Stimulated activated CD4-positive, alpha-beta T cell treated with anti-CD3 and anti-CD28 coated beads, Interleukin-12 subunit alpha, Interleukin-12 subunit beta, amount 100 ng/mL, for 24 hours (primary cell): ENCODE measurements around the gene LMOD1.
"Not testable (repeated sequence)": the region's sequence is repeated elsewhere in the genome, so short reads cannot be mapped to it uniquely, and the experiment has no call there.

Experiments
- DNase-seq, 2 experiments: peaks; one replicate each; pipeline ENCODE4 v3.0.0-alpha.2; 2020; ENCODE audit warnings: low read depth in 2 of 2

The LMOD1 gene

DNA sequence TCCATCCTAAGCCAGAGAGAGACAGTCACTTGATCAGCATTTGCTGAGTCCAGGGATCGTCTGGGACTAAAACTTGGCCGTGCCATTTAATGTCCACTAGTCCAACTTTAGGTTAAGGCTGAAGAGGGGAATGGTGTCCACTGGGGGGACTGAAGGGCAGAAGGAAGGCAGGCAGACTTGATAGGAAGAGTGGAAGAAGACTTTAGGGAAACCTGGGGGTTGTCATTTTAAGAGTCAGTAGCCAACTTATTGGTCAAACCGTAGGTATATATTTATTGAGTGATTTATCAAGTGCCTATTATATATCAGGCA, 1.3 kb upstream of the LMOD1 start:
- DNase-seq: no peak

DNA sequence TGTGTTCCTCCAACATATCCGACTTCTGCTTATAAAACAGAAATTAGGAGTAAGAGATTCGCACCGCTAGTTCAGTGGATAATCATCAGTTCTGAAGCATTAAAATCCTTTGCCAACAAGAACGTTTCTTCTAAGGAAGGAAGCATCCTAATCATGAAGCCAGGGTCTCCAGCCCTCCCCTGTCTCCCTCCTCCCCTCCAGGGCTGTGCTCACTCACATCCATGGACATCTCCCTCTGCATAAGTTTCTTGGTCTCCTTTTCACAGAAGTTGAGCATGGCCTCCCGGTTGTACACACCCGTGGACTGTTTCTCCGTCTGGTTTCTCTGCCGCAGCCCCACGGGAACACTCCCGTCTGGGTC, 505 bp downstream of the LMOD1 start:
- DNase-seq: no peak

DNA sequence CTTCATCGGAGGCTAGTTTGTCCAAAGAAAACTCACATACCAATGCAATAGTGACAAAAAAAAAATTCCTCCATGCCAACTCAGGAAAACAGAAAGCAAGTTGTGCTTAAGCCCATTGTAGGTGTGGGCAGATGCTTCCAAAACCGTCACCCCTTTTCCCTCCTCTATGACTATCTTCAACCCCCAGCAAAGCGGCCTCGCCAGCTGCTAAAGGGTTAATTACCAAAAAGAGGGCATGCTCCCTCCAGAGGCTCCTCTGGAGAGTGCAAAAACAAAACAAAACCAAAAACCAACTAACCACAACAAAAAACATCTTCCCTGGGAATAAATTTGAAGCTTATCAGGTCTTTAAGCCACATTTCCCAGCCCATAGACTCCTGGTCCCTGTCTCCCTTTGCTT, 1.2 kb downstream of the LMOD1 start:
- DNase-seq: no peak

DNA sequence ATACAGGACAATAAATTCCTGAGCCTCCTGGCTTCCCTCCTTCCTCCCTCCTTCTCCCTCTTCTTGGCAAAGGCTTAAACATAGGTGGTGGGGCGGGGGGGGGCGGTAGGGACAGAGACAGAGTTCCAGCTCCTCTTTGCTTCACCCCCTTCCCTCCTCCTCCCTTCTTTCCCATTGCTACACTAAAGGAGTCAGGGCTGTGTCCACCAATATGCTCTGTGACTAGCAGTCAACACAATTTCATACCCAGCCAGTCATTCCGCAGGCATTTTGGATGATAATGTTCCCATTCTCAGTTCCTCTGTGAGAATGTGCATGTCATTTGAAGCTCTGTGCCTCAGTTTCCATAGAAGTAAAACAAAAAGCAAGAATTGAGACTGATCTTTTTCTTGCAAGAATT, 1.7 kb downstream of the LMOD1 start:
- no peak for DNase-seq

DNA sequence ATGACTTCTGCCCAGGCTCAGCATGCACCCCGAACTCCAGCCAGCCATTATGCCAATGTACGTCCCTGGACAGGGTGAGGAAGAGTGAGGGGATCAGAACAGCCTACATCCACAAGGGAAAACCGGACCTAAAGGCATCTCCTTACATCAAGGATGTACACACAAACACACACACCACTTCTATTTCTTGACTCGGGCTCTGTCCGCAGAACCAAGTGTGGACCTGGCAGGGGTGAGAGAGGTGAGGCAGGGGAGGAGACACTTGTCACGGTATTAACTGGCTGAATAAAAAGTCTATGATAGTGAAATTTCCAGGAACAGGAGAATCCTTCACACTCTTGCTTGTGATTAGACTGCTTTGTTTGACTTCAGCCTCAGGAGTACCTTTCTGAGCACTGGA, 2.3 kb downstream of the LMOD1 start:
- DNase-seq: no peak

DNA sequence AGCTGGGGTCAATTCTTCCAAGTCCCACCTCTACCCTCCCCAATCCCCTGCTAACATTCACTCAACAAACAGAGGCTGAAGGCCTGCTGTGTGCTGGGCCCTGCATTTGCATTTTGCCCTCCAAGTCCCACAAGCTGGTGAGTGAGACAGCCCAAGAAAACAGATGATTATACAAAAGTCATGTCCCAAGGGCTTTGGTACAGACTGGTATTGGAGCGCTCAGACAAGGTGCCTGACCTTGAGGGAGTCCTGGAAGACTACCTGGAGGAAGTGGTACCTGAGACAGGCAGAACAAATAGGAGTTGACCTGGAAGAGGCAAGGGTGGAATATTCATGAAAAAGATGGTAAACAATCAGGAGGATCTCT, 4.2 kb downstream of the LMOD1 start:
- no peak for DNase-seq

DNA sequence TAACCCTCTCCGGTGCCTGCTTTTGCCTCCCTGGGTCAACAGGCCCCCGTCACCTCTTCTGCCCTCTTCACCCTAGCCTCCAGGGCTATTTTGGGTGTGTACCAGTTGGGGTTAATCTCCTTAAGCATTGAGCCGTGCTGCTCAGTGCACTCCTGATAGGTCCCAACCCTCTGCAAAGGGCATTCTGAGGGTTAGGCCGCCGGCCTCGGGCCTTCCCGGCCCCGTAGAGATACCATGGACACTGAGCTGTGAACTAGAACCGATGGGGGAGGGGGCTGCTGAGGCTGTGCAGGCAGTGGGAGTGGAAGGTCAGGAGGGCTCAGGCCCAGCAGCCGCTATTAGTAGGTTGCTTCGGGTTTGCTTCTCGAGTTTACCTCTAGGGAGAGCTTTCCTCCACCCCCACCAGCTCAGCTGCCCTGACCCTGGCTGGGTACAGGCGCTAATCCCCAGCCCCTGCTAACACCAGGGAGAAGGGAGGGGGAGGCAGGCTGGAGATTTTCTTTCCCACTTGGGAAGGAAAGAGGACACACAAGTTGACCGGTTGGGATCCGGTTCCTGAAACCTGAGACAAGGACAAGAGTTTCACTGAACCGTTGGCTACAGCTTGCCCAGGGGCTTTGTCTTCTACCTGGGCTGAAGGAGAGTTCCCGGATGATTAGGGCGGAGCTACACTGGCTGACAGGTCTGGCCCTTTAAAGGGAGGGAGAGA, 4.8 kb downstream of the LMOD1 start:
- DNase-seq: no peak

DNA sequence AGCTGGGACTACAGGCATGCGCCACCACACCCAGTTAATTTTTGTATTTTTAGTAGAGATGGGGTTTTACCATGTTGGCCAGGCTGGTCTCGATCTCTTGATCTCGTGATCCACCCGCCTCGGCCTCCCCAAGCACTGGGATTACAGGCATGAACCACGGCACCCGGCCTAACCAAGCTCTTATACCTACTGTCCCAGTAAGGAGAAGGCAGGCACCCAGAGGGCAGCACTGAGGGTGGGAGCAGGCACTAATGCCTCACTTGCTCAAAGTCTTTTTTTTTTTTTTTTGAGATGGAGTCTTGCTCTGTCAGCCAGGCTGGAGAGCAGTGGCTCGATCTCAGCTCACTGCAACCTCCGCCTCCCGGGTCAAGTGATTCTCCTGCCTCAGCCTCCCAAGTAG, 6.0 kb downstream of the LMOD1 start:
- not testable (repeated sequence) for DNase-seq

DNA sequence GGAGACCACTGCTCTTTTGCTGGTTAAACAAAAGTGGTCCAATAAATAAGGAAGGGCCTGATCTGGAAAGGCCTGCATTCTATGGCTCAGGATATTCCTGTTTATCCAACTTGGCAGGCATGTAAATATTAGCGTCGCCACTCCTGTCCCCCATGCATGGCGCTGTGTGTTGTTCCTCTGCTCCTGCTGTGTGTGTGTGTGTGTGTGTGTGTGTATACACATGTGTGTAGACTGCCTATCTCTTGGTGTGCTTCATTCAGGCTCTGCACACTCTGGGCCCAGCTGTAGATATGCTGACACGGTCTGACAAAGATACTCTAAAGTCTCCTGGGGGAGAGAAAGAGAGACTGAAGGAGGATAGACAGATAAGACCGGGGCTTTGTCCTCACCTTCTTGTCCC, 6.8 kb downstream of the LMOD1 start:
- DNase-seq: no peak

DNA sequence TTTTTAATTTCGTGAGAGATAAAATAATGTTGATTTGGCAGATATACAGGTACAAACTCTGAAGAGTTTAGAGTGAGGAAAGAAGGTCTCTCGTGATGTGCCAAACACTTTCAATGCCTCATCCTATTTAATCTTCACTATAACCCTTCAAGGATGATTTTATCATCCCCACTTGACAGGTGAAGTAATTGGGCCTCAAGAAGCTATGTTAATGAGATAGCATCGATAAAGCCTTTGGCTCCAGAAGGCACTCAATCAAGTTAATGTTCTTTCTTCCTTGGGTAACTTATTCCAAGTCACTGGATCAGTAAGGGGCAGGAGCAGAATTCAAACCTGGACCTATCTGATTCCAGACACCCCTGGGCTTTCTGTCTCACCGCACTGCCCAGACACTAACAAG, 7.2 kb downstream of the LMOD1 start:
- DNase-seq: no peak

DNA sequence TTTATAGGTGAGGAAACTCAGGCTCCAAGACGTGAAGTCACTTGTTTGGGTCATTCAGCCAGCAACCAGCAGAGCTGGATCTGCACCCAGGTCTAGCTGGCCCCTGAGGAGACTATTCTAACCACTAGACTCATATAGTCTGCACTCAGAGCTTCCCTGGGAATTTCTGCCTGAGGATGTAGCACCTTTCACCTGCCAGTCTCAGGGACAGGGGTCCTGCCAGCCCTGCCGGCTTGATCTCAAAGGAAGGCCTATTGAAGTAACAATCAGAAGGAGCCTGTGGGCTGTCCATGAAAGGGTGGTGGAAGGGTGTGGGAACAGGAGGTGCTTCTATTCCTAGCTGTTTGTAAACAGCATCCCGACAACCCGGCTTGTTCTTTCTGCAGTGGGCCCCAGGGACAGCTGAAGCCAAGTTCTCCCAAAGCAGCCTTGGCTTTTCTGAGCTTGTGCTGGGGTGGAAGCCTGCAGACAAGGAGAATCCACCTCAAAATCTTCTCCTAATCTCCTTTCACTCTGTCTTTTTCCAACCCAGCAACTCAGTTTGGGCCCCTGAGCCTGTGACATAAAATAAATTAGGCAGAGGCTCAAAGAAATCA, 7.8 kb downstream of the LMOD1 start:
- no peak for DNase-seq

DNA sequence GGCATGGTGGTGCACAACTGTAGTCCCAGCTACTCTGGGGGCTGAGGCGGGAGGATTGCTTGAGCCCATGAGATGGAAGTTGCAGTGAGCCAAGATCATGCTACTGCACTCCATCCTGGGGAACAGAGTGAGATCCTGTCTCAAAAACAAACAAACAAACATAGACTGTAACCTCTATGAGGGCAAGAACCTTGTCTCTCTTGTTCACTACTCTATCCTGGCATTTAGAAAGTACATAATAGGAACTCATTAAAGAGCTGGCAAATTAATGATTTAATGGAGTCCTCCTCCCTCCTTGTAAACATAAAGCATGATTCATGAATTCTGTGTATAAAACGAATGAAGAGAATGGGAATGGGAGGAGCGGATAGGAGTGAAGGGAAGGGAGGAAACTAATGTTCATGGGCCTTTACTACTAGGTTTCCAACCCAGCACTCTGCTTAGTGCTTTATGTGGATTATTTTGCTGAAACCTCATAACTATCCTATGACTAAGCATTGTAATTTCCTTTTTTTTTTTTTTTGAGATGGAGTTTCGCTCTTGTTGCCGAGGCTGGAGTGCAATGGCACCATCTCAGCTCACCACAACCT, 8.6 kb downstream of the LMOD1 start:
- DNase-seq: no peak

DNA sequence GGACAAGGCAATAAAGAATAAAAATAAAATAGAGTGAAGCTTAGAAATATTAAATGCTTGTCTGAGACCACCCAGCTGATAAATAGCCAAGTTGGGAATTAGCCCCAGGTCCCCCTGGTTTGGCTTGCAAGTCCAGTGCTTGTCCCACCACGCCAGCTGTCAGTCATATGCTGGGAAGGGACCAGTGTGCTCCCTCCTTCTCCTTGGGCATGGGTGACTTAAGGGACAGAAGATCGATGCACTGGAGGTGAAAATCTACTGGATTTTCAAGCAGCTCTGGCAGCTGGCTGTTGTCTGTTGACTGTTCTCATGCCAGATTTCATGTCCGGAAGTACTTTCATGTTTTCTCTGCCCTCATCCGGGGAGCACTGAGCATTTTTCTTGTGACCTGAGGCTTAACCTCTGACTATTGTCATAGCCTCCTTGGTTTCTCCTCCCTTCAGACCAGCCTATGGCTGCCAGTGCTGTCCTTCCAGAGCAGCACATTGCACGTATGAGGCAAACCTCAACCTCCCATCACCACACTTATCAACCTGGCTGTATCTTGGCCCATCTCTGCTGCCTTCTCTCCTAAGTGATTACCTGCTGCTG, 12.4 kb downstream of the LMOD1 start:
- DNase-seq: no peak

DNA sequence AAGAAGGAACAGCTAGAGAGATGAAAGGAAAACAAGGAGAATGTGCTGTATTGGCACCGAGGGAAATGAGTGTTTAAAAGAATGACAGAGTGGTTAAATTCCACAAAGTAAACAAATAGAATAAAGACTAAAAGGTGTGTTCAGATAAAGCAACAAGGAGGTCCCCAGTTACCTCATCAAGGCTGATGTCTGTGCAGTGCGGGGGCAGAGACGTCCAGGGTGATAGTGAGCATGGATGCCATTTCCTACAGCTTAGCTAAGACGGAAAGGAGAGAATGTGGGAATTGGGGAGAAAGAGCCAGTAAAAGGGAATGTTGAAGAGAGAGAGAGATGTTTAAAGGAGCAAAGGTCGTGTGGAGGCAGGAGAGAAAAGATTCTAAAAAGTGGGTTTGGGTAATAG, 15.5 kb downstream of the LMOD1 start:
- DNase-seq: no peak

DNA sequence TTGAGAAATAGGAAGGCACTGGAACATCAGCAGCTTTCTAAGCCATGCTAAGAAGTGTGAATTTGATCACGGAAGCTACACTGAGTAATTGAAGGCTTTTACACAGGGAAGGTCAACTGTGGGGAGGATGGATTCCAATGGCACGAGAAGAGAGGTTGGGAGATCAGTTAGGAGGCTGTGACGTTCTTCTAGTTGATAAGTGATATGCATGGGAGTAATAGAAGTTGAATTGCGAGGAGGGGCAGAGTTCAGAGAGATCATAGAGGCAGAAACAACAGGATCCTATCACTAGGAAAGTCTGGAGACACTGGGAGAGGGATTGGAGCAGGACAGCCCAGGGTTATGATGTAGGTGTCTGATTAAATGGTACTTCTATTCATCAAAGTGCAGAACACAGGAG, 16.2 kb downstream of the LMOD1 start:
- DNase-seq: no peak

DNA sequence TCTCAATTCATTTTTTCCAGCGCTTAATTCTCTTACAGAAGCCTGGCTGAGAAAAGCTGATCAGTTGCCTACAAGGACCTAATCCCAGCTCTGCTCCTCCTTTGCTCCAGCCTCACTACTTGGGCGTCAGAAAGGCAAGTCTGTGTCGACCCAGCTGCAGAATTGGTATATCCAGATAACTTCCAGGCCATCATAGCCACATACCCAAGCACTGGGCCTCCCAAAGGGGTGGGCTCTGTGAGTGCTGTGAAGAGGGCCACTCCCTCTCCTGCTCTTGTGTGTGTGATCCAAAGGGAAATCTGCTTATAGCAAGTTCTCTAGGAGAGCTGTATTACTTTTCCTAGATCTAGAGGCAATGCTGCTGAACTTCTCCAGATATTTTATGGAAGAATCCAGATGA, 18.1 kb downstream of the LMOD1 start:
- no peak for DNase-seq

DNA sequence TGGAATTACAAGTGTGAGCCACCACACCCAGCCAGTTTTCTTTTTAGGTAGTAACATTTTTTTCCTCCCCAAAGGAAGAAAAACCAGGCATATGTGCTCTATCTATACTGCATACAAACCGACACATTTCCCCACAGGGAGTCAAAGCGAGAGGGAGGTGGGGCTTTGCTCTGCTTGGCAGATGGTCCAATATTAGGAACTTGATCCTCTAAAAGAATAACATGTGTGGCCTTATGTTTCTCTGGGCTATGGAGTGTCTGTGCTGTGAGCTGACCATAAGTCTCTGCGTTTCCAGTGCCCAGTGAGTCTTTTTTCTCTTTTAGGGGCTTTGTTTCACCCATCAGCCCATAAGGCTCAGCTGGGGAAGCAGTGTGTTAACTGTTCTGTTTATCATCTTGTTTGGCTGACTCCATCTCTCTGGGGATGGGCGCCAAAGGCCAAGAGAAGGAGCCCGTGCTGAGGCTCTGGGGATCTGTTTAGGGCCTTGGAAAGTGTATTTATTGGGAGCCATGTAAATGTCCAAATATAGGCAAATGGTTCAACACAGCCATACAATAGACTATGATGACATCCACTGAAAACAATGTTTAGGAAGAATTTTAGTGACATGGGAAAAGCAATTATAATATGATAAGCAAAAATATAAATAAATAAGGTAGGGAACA, 20.2 kb downstream of the LMOD1 start:
- no peak for DNase-seq

DNA sequence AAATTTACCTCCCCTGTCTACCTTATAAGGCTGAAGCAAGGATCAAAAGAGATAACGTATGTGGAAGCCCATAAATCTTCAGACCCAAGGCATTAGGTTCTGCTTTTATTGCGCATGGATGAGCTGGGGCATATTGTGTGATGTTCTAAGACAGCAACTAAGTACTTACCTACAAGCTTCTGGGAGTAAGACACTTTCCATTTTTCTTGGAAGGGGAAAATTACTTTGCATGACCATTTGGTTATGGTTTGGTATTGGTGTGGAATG, 21.1 kb downstream of the LMOD1 start:
- no peak for DNase-seq

DNA sequence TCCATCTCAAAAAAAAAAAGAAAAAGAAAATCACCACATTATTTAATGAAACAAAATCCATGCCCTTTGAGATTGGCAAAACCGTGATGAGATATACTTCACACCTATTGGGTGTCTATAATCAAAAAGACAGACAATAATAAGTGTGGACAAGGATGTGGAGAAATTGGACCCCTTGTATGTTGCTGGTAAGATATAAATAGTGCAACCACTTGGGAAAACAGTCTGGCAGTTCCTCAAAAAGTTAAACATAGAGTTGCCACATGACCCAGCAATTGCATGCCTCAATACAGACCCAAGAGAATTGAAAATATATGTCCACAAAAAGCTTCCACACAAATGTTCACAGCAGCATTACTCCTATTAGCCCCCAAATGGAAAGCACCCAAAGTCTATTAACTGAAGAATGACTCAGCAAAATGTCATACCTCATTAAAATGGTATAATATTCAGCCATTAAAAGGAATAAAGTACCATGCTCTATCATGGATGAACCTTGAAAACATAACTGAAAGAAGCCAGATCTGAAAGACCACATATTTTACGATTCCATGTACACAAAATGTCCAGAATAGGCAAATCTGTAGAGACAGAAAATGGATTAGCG, 24.3 kb downstream of the LMOD1 start:
- DNase-seq: no peak

DNA sequence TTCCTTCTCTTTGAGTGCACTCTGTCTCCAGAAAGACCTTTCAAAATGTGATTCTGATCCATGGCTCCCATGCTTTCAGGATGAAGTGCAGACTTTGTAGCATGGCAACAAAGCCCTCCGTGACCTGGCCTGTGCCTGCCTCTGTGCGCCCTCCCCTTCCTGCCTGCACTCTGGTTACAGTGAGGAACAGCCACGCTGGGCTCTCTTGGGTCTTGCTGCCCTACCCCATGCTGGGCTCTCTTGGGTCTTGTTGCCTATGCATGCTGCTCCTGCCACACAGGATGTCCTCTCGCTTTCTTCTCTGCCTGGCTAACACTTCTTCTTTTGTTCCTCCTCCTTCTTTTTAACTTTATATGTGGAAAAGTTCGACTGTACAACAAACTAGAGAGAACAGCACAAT, 28.0 kb downstream of the LMOD1 start:
- no peak for DNase-seq

DNA sequence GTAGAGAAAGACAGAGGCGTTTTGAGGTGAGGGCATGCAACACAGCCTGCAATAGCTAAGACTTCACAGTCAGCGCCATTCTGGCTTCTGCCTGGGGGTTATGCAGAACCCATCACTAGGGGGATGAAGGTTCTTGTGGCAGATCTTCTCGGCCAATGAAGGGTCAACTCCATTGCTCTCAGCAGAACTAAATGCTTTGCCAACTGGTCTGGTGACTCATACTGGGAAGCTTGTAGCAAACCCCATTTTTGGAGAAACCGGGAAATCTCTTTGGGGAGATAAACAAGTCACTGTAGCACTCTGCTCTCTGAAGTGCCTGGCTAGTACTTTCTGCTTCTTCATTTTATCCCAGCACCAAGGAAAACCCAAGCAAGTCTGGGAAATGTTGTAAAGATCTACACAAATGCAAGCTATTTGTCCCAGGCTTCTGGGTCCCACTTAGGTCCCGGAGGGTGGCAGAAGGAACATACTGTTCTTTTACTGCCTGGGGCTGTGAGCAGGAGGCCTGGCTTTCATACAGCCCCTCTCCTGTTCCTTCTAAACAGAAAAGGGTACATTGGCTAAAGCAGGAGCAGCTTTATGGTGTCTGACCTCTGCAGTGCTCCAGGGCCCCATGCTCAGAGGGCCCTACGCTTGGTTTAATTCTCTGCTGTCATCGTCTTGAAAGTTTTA, 28.9 kb downstream of the LMOD1 start:
- DNase-seq: no peak

DNA sequence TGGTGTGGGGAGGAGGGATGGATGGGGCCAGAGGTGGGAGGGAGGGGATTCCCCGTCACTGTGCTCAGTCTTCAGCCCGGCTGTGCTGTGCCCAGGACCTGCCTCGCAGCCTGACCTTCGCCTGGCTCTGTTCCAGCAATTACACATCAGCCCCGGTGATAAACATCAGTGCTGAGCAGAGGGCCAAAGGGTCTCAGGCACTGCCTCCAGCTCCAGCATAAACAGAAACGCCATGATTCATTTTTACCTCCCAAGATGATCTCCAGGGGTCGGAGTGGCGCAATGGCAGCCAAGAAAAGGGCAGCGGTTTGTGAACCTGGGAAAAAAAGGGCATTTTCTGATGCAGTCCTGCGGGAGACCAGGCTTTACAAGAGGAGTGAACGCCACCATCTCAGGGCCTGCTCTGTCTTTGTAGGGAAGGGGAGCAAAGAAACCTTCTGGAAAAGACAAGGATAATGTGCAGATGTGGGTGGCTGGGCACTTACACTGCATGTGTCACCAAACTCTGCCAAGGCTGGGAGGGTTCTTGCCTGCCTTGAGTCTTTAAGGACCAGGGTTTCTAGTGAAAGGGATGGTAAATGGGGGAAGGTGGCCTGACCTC, 29.6 kb downstream of the LMOD1 start:
- DNase-seq: no peak
